HG03108 (cell line): ENCODE results near the gene SHROOM2.

Source experiments
- ATAC-seq: cut with Tn5 transposase; IDR thresholded peaks from one replicate; pipeline ENCODE4 v1.9.1; 2021; ENCODE audit warnings: moderate library complexity; ENCODE audit not compliant: unreplicated experiment

SHROOM2 gene

GRCh38 chrX:9992061-9992460 is 205.8 kb downstream of the SHROOM2 start:
- no peak for ATAC-seq

- no peak for ATAC-seq
These were observed 206.5 kb downstream of the SHROOM2 start for GRCh38 chrX:9992724-9993123.

GRCh38 chrX:9995855-9996339 is 209.7 kb downstream of the SHROOM2 start:
- ATAC-seq = no peak

- ATAC-seq = no peak
These were observed 210.8 kb downstream of the SHROOM2 start for GRCh38 chrX:9997041-9997440.

- no peak for ATAC-seq
These were observed 211.3 kb downstream of the SHROOM2 start for GRCh38 chrX:9997524-9997923.
